ENCODE measurements around the gene TEAD4.

TEAD4 gene

DNA sequence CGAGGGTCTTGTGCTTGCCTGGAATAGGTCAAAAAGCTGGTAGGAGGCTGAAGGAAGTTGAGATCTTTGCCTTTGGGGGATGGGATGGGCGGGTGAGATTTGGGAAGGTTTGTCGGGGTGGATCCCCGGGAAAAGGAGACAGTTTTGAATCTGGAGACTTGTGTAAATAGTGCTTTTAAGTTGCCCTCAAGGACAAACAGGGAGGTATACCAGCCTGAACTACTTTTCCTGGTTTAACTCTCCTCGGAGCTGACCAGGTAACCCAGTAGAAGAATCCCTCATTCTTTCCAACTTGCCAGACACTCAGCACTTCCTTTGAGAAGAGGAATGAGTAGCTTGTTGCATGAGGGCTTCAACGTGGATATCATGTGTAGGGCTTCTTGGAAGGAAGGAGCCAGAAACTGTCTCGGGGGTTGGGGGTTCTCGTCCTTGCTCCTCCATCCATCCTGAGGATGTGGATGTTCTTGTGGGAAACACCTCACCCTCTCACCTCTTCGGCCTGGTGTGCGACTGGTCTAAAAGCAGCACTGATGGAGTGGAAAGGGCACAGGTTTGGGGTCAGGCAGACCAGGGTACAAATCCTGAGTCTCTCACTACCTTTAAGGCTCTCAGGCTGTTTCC, 1.9 kb downstream of the TEAD4 start:
- no peak for DNase-seq

DNA sequence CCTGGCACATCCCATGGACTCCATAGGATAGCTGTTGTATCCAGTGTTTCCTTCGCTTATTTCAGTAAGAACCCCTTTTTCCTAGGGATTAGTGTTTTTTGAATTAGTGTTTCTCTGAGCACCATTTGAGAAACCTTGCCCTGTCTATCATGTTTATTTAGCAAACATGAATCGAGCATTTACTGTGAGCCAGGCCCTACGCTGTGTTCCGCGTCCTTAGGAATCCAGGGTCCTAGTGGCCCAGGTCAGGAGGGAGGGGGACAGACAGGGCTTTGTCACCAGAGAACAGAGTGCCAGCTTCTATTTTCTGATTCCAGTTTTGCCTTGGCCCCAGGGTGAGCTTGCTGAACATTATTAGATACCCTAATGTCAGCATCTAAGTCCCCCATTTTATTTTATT, 2.5 kb downstream of the TEAD4 start:
- no peak for DNase-seq

DNA sequence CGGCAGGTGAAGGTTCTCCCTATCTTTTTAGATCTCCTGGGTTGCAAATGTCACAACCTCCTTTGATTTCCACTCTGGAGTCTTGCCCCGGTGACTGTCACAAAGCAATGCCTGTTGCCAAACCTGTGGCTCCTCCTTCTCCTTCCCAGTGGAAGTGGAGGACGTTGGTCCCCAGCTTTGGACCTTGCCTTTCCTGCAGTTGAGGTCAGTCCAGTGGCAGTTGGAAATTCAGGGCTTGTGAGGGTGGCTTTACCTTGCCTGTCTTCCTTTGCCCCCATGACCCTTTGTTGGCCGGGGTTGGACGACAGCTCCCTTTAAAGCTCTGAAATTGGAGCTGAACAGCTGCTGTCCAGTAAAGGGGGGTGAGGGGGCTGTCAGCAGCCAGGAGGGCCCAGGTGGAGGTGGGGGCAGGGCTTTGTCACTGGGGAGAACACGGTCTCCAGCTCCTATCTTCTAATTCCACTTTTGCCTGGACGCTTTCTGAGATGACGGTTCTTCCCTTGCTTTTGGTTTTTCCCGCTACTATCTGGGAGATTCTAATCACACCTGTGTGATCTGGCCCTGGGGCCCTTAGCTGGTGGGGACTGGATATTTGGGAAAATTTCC, 4.1 kb downstream of the TEAD4 start:
- DNase-seq, result no peak

DNA sequence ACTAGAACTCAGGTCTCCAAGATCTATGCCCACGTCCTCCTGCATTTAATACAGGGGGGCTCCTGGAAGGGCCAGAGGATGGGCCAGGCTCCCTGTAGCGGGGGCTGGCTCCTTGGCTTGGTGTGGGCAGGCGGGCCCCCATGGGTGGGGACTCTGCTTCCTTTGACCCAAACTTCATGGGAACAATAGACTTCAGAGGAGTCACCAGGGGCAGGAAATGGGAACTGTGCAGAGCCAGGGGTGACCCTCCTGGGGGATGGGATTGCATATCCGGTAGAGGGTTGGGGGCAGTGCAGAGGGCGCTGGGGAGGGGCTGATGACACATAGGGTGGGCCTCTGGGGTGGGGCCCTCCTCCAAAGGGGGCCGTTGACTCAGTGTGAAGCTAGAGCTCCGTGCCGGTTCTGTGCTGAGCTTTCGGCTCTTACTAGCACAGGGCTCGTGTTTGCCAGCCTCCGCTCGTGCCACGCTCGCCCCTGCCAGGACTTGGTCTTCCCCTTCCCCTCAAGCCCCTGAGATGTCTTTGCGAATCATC, 4.6 kb downstream of the TEAD4 start:
- no peak for DNase-seq

DNA sequence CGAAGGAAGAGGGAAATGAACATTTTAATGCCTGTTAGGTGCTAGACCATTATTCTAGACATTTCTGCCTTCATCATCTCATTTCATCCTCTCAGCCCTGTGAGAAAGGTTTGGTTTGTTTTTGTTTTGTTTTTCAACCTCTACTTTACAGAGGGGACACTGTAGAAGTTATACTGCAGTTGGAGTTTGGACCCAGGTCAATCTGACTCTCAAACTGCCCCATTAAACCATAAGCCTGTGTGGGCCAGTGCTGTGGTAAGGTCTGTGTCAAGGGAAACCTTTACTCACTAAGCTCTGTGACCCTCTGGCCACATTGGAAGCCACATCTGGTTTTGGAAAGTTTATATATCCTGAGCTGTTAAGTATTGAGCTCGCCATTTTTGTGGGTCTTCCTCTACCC, 8.5 kb downstream of the TEAD4 start:
- DNase-seq, result no peak

DNA sequence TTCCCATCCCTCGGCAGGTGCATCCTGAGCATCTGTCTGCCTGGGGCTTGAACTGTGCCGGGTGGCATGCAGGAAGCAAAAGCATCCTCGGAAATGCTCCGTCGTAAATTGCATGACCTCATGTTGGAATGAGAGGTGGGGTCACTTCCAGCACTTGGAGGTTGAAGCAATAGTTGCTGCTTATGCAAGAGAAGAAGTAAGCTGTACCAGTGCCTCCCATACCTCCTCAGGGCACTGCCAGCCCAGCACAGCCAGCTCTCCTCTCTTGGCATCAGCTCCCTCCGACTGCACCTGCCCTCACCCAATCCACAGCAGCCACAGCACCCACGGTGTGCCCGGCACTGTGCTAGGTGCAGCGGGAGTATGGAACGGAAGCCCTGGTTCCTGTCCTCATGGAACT, 11.5 kb downstream of the TEAD4 start:
- DNase-seq, result no peak

DNA sequence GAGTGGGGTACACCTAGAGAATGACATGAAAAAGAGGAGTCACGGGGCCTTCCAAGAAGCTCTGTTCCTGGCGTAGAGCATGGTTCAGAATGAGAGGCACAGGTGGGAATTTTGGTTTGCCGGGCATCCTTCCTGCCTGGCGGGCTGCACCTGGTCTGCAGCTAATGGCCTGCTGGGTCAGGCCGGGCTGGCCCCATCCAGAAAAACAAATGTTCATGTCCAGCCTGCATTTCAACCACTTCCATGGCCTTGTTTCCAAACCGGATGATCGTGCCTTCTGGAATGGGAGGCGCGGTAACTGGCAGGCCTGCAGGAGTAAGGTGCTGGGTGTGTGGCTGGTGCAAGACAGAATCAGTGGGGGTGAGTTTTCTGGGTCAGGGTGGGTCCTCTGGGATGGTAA, 14.4 kb downstream of the TEAD4 start:
- no peak for DNase-seq

DNA sequence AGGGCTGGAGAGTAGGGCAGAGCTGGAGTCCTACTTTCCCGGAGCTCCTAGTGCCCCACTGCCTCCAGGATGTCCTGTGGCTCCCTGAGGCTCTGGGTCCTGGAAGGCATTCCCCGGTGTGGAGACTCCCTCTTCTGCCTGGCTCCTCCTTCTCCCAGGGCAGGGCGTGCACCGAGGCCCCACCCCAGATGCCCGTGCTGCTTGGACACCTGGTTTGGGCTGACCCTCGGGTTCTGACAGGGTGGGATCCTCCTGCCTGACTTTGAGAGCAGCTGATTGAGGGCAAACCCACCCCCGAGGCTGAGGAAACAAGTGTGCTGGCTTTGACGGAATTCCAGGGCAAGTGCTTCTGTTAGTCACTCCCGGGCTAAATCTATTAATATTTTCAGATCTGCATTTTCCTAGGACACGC, 15.4 kb downstream of the TEAD4 start:
- DNase-seq, result no peak

DNA sequence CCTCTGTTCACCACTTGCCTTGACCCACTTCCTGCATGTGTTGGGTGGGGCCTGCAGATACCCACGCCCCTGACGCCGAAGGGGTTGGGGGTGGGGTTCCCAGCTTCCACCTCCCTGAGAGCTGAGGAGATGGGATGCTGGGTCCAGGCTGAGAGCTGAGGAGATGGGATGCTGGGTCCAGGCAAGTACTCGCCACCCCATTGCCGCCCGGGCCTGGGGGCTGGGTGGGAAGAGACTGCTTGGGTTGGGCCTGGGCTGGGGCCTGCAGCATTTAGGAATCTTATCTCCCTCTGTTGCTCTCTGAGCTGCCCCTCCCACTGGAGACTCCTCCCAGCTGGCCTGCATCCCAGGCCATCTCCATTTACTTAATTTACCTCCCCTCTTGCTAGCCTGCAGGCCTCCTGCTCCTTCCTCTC, 17.4 kb downstream of the TEAD4 start:
- DNase-seq, result no peak

DNA sequence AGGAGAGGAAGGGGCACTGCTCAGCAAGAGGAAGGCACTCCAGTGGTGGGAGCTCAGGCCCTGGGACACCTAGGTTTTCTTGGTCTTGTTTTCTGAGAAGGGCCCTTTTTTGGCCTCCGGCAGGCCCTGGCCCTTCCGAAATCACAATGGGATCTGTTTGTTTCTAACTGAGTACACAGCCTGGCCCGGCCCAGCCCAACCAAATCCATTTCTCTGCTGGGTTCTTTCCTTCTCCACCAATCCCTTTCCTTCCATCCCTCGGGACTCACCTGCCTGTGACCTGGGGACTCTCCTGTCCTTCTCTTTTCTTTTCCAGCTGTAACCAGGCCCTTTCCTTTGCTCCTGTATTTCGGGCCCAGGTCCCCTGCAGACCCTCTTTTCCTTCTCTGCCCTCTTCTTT, 18.6 kb downstream of the TEAD4 start:
- no peak for DNase-seq

DNA sequence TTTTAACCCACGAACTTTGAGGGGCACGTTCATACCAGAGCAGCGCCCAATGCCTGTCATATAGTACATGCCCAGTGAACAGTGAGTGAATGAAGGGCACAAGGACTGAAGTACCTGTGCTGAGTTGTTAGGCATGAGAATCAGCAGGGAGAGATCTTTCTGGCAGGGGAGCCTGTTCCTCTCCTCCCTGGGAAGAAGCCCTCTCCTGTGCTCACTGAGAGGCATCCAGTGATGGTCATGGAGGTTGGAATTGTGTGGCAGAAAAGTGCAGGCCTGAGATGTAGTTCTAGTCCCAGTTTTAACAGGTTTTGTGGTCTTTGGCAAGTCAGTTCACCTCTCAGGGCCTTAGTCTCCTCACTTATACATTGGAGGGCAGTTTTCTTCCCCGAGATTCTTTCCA, 20.6 kb downstream of the TEAD4 start:
- no peak for DNase-seq

DNA sequence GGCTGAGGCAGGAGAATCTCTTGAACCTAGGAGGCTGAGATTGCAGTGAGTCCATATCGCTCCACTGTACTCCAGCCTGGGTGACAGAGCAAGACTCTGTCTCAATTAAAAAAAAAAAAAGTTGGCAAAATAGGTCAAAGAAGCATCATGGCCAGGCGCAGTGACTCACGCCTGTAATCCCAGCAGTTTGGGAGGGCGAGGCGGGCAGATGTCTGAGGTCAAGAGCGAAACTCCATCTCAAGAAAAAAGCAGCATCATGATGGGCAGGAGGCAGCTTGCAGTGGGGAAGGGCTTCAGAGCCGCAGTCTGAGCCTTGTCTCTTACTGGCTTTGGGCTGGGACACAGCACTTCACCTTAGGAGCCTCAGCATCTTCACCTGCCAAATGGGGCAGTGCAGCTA, 21.4 kb downstream of the TEAD4 start:
- no peak for DNase-seq

DNA sequence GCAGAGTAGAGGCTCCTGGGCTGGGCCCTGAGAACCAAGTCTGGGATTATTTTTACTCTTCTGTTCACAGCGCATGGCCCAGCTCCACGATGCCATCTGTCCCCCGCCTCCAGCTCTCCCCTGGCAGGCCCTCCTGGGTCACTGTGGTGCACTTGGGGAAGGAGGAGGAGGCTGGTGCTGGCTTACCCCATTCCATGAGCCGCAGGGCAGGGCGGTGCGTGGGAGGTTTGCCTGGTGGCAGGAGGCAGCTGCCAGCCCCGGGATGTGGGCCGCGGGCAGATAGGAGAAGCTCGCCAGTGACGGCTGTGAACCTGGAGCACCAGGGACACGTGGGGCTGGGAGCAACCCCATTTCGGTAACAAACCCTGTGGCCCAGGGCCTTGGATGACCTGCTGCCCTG, 23.2 kb downstream of the TEAD4 start:
- DNase-seq, result no peak

DNA sequence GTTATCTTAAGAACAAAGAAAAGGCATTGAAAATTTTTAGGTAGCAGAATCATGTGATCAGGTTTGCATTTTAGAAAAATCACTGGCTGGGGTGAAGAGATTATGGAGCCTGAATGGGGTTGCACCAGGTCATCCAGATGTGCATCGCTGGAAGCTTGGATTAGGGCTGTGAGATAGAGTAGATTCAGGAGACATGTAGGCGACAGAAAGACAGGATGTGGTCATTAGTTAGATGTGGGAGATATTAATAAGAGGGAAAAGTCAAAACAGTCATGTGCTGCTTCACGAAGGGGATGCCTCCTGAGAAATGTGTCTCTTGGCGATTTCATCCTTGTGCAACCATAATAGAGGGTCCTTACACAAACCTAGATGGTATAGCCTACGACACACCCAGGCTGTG, 25.1 kb downstream of the TEAD4 start:
- DNase-seq, result no peak

DNA sequence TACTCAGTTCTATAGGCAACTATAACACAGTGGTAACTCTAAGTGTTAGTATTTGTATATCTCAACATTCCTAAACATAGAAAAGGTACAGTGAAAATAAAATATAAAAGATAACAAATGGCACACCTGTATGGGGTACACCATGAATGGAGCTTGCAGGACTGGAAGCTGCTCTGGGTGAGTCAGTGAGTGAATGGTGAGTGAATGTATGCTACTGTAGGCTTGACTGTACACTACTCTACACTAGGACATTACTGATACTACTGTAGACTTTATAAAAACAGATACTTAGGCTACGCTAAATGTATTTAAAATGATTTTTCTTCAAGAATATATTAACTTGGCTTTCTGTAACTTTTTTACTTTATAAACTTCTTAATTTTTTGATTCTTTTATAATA, 25.5 kb downstream of the TEAD4 start:
- DNase-seq, result no peak

DNA sequence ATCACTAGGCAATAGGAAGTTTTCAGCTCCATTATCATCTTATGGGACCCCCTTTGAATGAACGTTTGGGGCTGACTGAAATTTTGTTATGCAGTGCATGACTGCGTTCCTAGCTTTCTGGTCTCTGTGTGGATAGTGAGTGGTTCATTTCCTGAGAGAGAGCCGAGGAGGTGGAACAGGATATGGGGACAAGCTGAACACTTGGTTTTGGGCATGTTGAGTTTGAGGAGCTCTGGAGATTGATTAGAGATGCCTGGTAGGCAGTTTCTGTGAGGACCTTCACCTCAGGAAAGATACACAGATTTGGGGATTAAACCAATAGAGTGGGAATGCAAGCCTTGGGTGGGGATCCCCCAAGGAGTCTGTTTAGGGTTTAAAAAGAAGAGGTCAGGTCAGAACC, 27.7 kb downstream of the TEAD4 start:
- DNase-seq, result no peak

DNA sequence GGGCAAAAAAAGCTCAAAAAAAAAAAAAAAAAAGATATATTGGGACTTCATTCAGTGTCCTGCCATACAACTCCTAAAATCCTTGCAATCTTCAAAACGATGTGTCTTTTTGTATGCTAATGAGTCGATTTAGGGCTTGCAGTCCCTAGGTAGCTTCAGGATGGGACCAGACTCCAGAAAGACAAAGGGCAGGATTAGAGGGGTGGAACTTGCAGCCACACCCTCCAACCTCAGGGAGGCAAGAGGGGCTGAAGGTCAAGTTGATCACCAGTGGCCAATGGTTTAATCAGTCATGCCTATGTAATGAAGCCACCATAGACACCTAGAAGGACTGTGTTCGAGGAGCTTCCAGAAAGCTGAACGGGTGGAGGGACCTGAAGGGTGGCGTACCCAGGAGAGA, 29.3 kb downstream of the TEAD4 start:
- DNase-seq, result no peak

DNA sequence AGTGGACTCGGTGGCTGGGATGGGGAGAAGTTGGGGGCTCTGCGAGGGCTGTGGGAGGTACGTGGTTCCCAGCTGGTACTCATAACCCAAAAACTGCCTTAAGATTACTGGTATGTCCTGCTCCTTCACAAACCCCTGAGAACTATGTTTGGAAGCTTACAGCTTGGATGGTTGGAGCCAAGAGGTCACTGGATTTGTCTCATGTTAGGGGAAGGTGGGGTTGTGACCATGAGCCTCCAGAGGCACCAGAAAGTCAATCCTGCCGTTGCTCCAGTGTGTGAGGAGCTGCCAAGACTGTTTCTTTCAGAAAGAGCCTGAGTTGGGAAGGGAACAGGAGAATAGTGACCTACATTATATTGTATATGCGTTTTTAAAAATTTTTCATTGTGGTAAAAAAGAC, 33.5 kb downstream of the TEAD4 start:
- no peak for DNase-seq

DNA sequence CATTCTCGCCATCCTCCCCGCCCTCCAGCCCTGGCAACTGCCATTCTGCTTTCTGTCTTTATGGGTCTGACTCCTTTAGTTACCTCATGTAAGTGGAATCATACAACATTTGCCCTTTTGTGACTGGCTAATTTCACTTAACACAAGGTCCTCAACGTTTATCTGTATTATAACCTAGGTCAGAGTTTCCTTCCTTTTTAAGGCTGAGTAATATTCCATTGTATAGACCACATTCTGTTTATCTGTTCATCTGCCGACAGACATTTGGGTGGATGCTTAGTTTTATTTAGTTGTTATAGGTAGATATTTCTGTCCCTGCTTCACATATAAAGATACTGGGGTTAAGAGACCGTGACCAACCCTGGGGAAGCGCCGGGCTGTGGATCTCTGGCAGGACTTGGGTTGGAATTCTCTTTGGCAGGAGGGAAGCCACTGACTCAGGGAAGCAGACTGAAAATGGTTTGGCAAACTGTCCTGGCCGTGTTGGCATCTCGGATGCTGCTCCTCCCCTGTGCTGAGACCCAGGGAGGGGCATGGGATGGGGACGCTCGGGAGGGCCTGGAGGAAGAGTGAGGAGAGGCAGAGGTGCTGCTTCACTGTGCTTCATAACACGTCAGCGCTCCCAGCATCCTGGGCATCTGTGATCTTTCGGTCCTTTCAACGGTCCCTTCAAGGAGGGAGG, 38.9 kb downstream of the TEAD4 start:
- DNase-seq, result no peak

DNA sequence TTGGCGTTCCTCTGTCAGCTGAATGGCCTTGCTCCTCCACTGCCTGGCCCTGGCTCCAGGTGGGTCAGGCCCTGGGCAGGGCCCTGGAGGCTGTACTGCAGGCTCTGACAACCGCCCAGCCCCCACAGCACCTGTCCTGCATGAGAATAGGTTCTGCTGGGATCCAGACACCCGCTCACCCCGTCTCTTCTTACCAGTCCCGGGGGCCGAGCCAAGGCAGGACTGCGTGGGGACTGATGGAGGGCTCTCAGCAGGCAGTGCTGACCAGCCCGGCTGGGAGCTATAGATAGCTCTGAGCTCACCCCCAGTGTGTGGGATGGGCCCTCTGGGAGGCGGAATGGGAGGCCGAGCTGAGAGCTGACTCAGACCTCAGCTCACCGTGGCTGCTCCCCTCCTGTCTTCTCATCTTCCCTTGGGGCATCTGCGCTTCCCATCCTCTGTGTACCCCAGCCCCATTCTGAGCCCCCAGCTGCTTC, 39.6 kb downstream of the TEAD4 start:
- no peak for DNase-seq

DNA sequence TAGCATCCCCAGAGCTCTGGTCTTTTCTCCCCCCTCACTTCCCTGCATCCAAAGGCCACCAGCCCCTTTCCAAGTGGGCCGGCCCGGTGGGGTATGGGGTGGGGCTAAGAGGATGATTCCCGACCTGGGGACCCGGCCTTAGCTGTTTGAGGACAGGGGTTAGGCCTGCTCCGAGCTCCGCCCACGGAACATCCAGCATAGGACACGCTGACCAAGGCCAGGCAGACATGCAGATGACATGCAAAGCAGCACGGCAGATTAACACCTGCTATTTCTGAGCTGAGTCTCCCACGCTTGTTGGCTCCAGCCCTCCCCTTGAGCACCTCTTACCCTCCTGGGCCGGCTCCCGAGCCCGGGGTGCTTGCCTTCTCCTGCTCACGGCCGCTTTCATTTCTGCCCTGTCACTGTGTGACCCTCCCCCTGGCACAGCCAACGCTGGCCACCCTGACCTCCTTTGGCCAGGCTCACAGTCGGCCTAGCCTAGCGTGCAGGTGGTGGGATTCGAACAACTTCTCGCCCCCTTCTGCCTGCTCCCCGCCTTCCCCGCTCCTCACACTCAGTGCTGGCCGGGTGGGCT, 40.2 kb downstream of the TEAD4 start:
- no peak for DNase-seq

DNA sequence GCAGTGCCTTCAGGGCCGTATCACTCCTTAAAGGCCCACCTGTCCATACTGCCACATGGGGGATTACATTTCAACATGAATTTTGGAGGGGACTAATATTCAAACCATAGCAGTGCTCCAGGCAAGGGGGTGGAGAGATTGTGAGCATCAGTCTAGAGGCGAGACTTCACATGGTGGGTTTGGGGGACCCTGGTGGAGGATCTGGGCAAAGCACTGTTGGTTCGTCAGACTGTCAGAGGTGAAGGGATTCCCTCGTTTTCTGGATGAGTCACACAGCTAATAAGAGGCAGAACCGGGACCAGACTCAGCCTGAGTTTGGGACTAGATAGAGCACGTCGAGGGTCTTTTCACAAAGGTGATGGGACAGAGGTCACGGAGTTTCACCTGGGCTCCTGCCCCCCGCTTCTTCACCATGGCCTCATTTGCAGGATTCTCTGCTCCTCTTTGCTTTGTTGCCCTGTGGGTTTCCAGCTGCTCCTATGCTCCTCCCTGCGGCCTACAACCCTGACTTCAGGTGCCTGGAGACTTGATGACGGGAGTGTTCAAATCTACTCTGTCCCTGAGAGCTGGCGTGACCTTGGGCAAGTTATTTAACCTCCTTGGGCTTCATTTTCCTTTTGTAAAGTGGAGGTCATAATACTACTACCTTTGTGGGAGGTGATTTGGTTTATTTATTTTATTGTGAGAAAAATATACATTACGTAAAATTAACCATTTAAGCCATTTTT, 41.5 kb downstream of the TEAD4 start:
- DNase-seq, result no peak

DNA sequence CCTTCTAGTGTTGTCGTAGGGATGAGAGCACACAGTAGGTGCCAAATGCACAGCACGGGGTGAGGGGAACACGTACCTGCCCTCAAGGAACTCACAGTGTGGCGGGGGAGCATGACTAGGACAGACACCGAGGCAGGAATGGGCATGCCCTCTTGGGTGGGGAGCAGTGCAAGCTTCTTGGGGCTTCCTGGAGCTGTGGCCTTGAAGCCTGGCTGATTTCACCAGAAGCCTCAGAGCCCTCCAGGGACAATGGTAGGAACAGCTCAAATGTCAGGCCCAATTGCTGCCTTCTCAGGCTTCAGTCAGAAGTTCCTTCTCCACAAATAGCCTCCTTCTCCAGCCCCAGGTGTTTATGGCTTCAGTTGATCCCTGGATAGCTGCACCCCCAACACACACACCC, 43.4 kb downstream of the TEAD4 start:
- DNase-seq, result no peak
